HFFc6 (cell line): ENCODE data around the gene ALDH1L1. TPM values are rescaled to one million over a fixed set of nuclear protein-coding genes. Genes with fewer than 3 reads are reported as not detected.

ENCODE experiments used
- DNase-seq: peaks from one replicate; pipeline ENCODE4 v3.0.0-alpha.2; 2018
- H3K27ac Mint-ChIP-seq: 2 replicates; pipeline ENCODE4 v1.8.0; 2020; ENCODE audit warnings: mild to moderate bottlenecking, mixed read lengths
- H3K27me3 Mint-ChIP-seq: 2 replicates; pipeline ENCODE4 v1.8.0; 2021; ENCODE audit warnings: mild to moderate bottlenecking, moderate library complexity, mixed read lengths; ENCODE audit not compliant: insufficient read depth
- H3K36me3 Mint-ChIP-seq: 2 replicates; pipeline ENCODE4 v1.8.0; 2021; ENCODE audit warnings: low read depth, mixed read lengths
- H3K4me1 Mint-ChIP-seq: 2 replicates; pipeline ENCODE4 v1.8.0; 2020; ENCODE audit warnings: low read depth, mixed read lengths
- H3K4me3 Mint-ChIP-seq: 2 replicates; pipeline ENCODE4 v1.8.0; 2020; ENCODE audit warnings: mild to moderate bottlenecking, moderate library complexity, mixed read lengths
- H3K9me3 Mint-ChIP-seq: 2 replicates; pipeline ENCODE4 v1.8.0; 2020; ENCODE audit warnings: mild to moderate bottlenecking, mixed read lengths
- CTCF ChIP-seq: fragments of 200-600 bp; sonication (generic); IDR thresholded peaks from 2 replicates; pipeline ENCODE4 v1.5.0; 2021; ENCODE audit warnings: antibody characterized with exemption, mild to moderate bottlenecking
- total RNA-seq, 6 experiments: library from RNA; stranded (reverse); fragmentation: NEBNext Ultra II Directional; extraction: Animal tissue kit (Norgen Biotek cat#: 25700); gene quantifications; 2 replicates in 1 of 6; 3 replicates in 5 of 6; pipeline ENCODE4 v1.2.3, GENCODE V29; 2021

ALDH1L1 gene
- total RNA-seq, 6 experiments from 2014 or later = 0.05 TPM; not detected in 5

DNA sequence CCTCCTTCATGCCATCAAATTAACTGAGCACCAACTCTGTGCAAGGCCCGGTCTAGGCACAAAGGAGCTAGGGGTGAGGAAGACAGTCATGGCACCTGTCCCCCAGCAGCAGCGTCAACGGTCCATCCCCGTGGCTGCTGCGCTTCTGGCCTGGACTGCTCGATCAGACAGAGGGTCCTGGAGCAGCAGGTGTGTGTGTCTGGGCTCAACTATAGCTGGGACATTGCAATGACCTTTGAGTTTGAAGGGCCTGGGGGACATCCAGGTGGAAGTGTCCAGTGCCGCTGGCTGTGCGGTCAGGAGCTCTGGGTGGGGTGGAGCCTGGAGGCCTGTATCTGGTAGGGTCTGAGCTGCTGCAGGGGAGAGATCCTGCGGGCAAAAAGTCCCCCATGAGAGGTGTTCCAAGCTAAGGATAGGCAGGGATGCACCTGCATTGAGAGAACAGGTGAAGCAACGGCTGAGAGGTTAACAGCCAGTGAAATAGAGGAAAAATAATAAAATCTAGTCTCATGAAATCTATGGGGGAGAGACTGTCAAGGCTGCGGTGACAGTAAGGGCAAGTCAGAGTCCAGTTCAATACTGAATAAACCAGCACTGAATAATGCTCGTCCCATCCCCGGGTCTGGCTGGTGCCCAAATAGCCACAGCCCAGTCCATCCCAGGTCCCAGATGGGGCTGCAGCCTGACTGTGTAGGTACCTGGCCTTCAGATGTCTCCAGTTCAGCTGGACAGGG is 71.1 kb downstream of the ALDH1L1 start:
- no peaks in the 10 kb centered on the region for H3K4me1 Mint-ChIP-seq
- no peak for TF ChIP-seq CTCF
- no peaks in the 10 kb centered on the region for H3K36me3 Mint-ChIP-seq
- DNase-seq = no peak
- peaks cover 27% of the 10 kb centered on the region for H3K27me3 Mint-ChIP-seq
- H3K27ac Mint-ChIP-seq = no peak overlapping the region
- H3K4me3 Mint-ChIP-seq = no peak overlapping the region
- no peaks in the 10 kb centered on the region for H3K9me3 Mint-ChIP-seq

DNA sequence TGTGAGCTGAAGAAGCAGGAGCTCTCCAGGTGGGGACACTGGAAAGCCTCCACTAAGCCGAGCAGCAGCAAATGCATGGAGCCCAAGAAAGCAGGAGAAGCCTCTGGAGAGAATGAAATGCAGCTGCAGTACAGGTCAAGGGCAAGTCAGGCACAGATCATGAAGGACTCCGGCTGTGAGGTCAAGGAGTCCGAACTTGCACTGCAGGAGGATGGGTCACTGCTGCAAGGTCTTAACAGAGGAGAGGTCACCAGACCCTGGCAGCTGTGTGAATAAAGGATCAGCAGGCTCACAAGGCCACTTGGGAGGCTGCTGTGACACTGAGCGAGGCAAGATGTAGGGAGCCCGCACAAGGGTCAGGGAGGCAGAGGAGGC is 71.7 kb downstream of the ALDH1L1 start:
- no peaks in the 10 kb centered on the region for H3K9me3 Mint-ChIP-seq
- no peak overlapping the region for H3K27ac Mint-ChIP-seq
- H3K4me3 Mint-ChIP-seq = no peak overlapping the region
- H3K36me3 Mint-ChIP-seq = no peaks in the 10 kb centered on the region
- no peak for DNase-seq
- no peaks in the 10 kb centered on the region for H3K4me1 Mint-ChIP-seq
- TF ChIP-seq CTCF = no peak
- H3K27me3 Mint-ChIP-seq = peaks cover 27% of the 10 kb centered on the region

- H3K27me3 Mint-ChIP-seq = peaks cover 27% of the 10 kb centered on the region
- no peak for DNase-seq
- no peak for TF ChIP-seq CTCF
- H3K9me3 Mint-ChIP-seq = no peaks in the 10 kb centered on the region
- H3K27ac Mint-ChIP-seq = no peak overlapping the region
- no peaks in the 10 kb centered on the region for H3K4me1 Mint-ChIP-seq
- H3K36me3 Mint-ChIP-seq = no peaks in the 10 kb centered on the region
- no peak overlapping the region for H3K4me3 Mint-ChIP-seq
These were observed 72.3 kb downstream of the ALDH1L1 start for GRCh38 chr3:126107957-126108675.

- DNase-seq = no peak
- Mint-ChIP-seq H3K9me3 (no peaks in the 10 kb centered on the region), H3K4me3 (no peak overlapping the region), H3K36me3 (no peaks in the 10 kb centered on the region), H3K27ac (no peak overlapping the region), H3K4me1 (peaks cover 4% of the 10 kb centered on the region), H3K27me3 (peaks cover 25% of the 10 kb centered on the region)
- TF ChIP-seq CTCF = no peak
These were observed 73.0 kb downstream of the ALDH1L1 start for GRCh38 chr3:126107203-126107939.

- peaks cover 23% of the 10 kb centered on the region for H3K27me3 Mint-ChIP-seq
- H3K27ac Mint-ChIP-seq = no peak overlapping the region
- no peak for DNase-seq
- TF ChIP-seq CTCF = no peak
- H3K9me3 Mint-ChIP-seq = no peaks in the 10 kb centered on the region
- H3K4me3 Mint-ChIP-seq = no peak overlapping the region
- H3K36me3 Mint-ChIP-seq = no peaks in the 10 kb centered on the region
- H3K4me1 Mint-ChIP-seq = peaks cover 12% of the 10 kb centered on the region
These were observed 73.8 kb downstream of the ALDH1L1 start for GRCh38 chr3:126106336-126107202.
